ENCODE measurements around the gene ERC1. TPM values are rescaled to one million over a fixed set of nuclear protein-coding genes. Genes with fewer than 3 reads are reported as not detected.

Gene ERC1
- total RNA-seq, 1 donor from 2014 or later: 79.5 TPM

- H3K36me3 Mint-ChIP-seq (ENCODE audit: unreplicated experiment): peaks cover 26% of the 10 kb centered on the region
- peaks cover 1% of the 10 kb centered on the region for H3K4me1 Mint-ChIP-seq (ENCODE audit: unreplicated experiment)
- H3K4me3 Mint-ChIP-seq (ENCODE audit: unreplicated experiment): no peak overlapping the region
- no peaks in the 10 kb centered on the region for H3K27me3 Mint-ChIP-seq (ENCODE audit: unreplicated experiment)
- no peaks in the 10 kb centered on the region for H3K9me3 Mint-ChIP-seq (ENCODE audit: unreplicated experiment)
- H3K27ac Mint-ChIP-seq (ENCODE audit: unreplicated experiment): no peak overlapping the region
- DNase-seq (ENCODE audit: extremely low spot score, unreplicated experiment): no peak
- TF ChIP-seq, protein P1, sequence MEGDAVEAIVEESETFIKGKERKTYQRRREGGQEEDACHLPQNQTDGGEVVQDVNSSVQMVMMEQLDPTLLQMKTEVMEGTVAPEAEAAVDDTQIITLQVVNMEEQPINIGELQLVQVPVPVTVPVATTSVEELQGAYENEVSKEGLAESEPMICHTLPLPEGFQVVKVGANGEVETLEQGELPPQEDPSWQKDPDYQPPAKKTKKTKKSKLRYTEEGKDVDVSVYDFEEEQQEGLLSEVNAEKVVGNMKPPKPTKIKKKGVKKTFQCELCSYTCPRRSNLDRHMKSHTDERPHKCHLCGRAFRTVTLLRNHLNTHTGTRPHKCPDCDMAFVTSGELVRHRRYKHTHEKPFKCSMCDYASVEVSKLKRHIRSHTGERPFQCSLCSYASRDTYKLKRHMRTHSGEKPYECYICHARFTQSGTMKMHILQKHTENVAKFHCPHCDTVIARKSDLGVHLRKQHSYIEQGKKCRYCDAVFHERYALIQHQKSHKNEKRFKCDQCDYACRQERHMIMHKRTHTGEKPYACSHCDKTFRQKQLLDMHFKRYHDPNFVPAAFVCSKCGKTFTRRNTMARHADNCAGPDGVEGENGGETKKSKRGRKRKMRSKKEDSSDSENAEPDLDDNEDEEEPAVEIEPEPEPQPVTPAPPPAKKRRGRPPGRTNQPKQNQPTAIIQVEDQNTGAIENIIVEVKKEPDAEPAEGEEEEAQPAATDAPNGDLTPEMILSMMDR (IDR thresholded peaks at IDR 0.05): no peak
These were observed 298.5 kb downstream of the ERC1 start for GRCh38 chr12:1289371-1290155.

DNA sequence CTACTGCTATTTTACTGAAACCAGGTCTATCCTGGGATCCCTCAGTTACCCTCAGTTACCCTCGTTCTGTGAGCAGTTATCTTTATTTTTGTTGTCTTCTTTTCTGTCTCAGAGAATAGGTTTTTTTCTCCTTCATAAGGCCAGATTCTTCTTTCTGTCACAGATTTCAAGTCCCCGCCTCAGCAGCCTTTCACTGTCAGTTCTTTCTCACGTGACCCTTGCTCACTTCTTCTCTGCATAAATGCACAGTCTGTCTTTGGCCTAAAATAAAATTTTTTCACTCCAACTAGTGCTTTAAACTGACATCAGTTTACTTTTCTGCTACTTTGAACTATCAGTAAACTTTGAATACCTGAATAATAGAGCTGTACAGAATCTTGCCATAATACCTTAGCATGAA, 299.7 kb downstream of the ERC1 start:
- Mint-ChIP-seq H3K9me3 (ENCODE audit: unreplicated experiment) (no peaks in the 10 kb centered on the region), H3K4me1 (ENCODE audit: unreplicated experiment) (no peaks in the 10 kb centered on the region), H3K27me3 (ENCODE audit: unreplicated experiment) (no peaks in the 10 kb centered on the region), H3K4me3 (ENCODE audit: unreplicated experiment) (no peak overlapping the region), H3K36me3 (ENCODE audit: unreplicated experiment) (peaks cover 29% of the 10 kb centered on the region), H3K27ac (ENCODE audit: unreplicated experiment) (no peak overlapping the region)
- no peak for DNase-seq (ENCODE audit: extremely low spot score, unreplicated experiment)
- TF ChIP-seq, protein P1 (IDR thresholded peaks at IDR 0.05): no peak

DNA sequence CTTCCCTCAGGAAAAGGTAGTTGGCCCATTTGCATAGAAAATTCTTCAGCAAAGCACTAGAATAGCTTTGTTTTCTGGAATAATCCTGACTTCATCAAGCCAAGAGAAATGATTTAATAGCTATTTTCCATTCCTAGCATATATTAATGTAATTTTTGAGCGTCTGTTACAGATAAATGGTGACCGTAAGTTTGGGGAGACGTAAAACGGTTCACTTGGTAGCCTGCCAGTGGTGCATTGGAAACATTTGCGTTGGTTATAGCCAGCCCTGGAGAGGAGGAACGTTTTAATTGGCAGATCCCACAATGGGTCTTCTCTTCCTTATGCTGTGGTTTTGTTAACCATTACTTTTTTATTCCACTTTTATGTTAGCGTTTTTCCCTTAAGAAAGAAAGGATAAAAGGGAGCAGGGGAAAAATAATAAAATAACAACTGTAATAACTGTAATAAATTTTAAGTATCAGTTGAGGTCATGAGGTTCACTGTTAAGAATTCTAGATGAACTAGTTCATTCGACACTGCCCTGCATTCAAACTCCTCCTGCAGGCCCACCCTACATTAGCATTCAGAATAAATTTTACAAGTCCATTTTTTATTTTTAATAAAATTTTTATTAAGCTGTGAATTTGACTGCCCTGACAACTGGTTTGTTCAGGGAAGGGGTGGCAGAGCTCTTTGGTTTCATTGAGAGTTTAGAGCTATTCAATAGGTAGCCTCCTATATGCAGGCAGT, 300.7 kb downstream of the ERC1 start:
- Mint-ChIP-seq H3K4me1 (ENCODE audit: unreplicated experiment) (peaks cover 3% of the 10 kb centered on the region), H3K36me3 (ENCODE audit: unreplicated experiment) (peaks cover 34% of the 10 kb centered on the region), H3K4me3 (ENCODE audit: unreplicated experiment) (no peak overlapping the region), H3K27me3 (ENCODE audit: unreplicated experiment) (no peaks in the 10 kb centered on the region), H3K27ac (ENCODE audit: unreplicated experiment) (no peak overlapping the region), H3K9me3 (ENCODE audit: unreplicated experiment) (no peaks in the 10 kb centered on the region)
- DNase-seq (ENCODE audit: extremely low spot score, unreplicated experiment): no peak
- TF ChIP-seq, protein P1 (IDR thresholded peaks at IDR 0.05): no peak

GRCh38 chr12:1293901-1294300, 302.9 kb downstream of the ERC1 start:
- no peak for DNase-seq (ENCODE audit: extremely low spot score, unreplicated experiment)
- Mint-ChIP-seq H3K27me3 (ENCODE audit: unreplicated experiment) (no peaks in the 10 kb centered on the region), H3K4me1 (ENCODE audit: unreplicated experiment) (peaks cover 14% of the 10 kb centered on the region), H3K27ac (ENCODE audit: unreplicated experiment) (no peak overlapping the region), H3K9me3 (ENCODE audit: unreplicated experiment) (no peaks in the 10 kb centered on the region), H3K36me3 (ENCODE audit: unreplicated experiment) (peaks cover 46% of the 10 kb centered on the region), H3K4me3 (ENCODE audit: unreplicated experiment) (no peak overlapping the region)
- TF ChIP-seq, protein P1 (IDR thresholded peaks at IDR 0.05): no peak

DNA sequence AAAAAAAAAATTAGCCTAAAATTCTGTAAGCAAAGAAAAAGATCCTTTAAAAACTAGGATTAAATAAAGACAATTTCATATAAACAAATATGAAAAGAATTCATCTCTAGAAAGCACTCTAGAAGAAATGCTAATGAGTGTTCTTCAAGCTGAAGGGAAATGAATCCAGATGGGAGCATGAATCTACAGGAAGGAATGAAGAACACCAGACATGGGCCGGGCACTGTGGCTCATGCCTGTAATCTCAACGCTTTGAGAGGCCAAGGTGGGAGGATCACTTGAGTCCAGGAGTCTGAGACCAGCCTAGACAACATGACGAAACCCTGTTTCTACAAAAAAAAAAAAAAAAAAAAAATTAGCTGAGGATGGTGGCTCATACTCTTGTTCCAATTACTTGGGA, 306.2 kb downstream of the ERC1 start:
- peaks cover 14% of the 10 kb centered on the region for H3K4me1 Mint-ChIP-seq (ENCODE audit: unreplicated experiment)
- H3K27me3 Mint-ChIP-seq (ENCODE audit: unreplicated experiment): no peaks in the 10 kb centered on the region
- DNase-seq (ENCODE audit: extremely low spot score, unreplicated experiment): no peak
- H3K4me3 Mint-ChIP-seq (ENCODE audit: unreplicated experiment): no peak overlapping the region
- TF ChIP-seq, protein P1 (IDR thresholded peaks at IDR 0.05): no peak
- peaks cover 52% of the 10 kb centered on the region for H3K36me3 Mint-ChIP-seq (ENCODE audit: unreplicated experiment)
- H3K27ac Mint-ChIP-seq (ENCODE audit: unreplicated experiment): no peak overlapping the region
- H3K9me3 Mint-ChIP-seq (ENCODE audit: unreplicated experiment): peaks cover 12% of the 10 kb centered on the region
